Lower leg skin (tissue), 3 donors: ENCODE measurements around the gene NFYB.

ENCODE experiments used
- CTCF ChIP-seq, 3 donors: fragments of 450-650 bp; IDR thresholded peaks; one replicate each; pipeline ENCODE4 v1.5.1; 2016; ENCODE audit warnings: antibody characterized with exemption in 3 of 3, mild to moderate bottlenecking in 3 of 3, moderate library complexity in 2 of 3
- POLR2A ChIP-seq, 2 donors: fragments of 450-650 bp; IDR thresholded peaks; one replicate each; pipeline ENCODE4 v1.6.1; 2016 to 2017; ENCODE audit warnings: antibody characterized with exemption in 2 of 2, mild to moderate bottlenecking in 1 of 2, moderate library complexity in 1 of 2

DNA sequence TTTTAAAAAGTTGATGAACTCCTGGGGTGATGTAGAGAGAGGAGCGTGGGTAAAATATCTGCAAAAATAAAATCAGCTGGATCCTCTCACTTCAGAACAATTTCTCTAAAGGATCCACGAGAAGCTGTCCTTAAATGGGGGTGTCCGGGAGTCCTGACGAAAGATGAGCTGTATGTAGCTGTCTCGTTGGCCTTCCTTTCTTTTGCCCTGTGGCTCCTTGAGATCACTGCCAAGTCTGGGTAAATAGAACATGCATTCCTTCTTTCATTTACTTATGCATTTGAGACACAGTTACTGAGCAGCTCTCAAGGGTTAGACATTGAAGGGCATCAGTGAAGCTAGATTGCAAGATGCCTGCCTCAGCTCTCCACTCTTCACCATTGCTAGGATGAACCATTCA is 42.4 kb upstream of the NFYB start:
- no peak for TF ChIP-seq CTCF (IDR thresholded peaks at IDR 0.05)
- TF ChIP-seq POLR2A (IDR thresholded peaks at IDR 0.05), result no peak
